Skeletal muscle tissue (tissue), 4 donors: Measurements from ENCODE around the gene HCN1. TPM values are rescaled to one million over a fixed set of nuclear protein-coding genes. Genes with fewer than 3 reads are reported as not detected.
A peak's percentile ranks its signal among the peaks of the same experiment; 100 is the strongest.
"Not testable (repeated sequence)": the region's sequence is repeated elsewhere in the genome, so short reads cannot be mapped to it uniquely, and the experiment has no call there.

Experiments used
- H3K27ac ChIP-seq: one replicate; pipeline ENCODE4 v1.7.0; 2013; ENCODE audit warnings: mild to moderate bottlenecking, low read depth, low read length, inconsistent platforms
- H3K27me3 ChIP-seq, 3 donors: one replicate each; pipeline ENCODE4 v1.7.0; 2013; ENCODE audit warnings: low read length in 3 of 3; ENCODE audit not compliant: control insufficient read depth in 3 of 3, insufficient read depth in 3 of 3
- H3K36me3 ChIP-seq, 3 donors: one replicate each; pipeline ENCODE4 v1.7.0; 2013; ENCODE audit warnings: low read length in 3 of 3; ENCODE audit not compliant: control insufficient read depth in 3 of 3, insufficient read depth in 3 of 3
- H3K4me1 ChIP-seq, 3 donors: one replicate each; pipeline ENCODE4 v1.7.0; 2013; ENCODE audit warnings: low read length in 3 of 3, mild to moderate bottlenecking in 3 of 3; ENCODE audit not compliant: control insufficient read depth in 3 of 3, insufficient read depth in 3 of 3
- H3K4me3 ChIP-seq, 3 donors: one replicate each; pipeline ENCODE4 v1.7.0; 2013; ENCODE audit warnings: low read length in 3 of 3
- H3K9ac ChIP-seq, 3 donors: one replicate each; pipeline ENCODE4 v1.7.0; 2013; ENCODE audit warnings: low read length in 3 of 3, mild to moderate bottlenecking in 3 of 3, moderate library complexity in 2 of 3, low read depth in 1 of 3
- H3K9me3 ChIP-seq, 3 donors: one replicate each; pipeline ENCODE4 v1.7.0; 2013; ENCODE audit warnings: low read length in 3 of 3; ENCODE audit not compliant: control insufficient read depth in 3 of 3
- total RNA-seq: library from RNA; depleted of rRNA; stranded (reverse); fragments of >200 nt; gene quantifications from one replicate; pipeline ENCODE4 v1.2.3, GENCODE V29; 2014
- donor health status: Osteomylitis.

HCN1 gene
- total RNA-seq, 1 donor from 2014 or later: 4.2 TPM

DNA sequence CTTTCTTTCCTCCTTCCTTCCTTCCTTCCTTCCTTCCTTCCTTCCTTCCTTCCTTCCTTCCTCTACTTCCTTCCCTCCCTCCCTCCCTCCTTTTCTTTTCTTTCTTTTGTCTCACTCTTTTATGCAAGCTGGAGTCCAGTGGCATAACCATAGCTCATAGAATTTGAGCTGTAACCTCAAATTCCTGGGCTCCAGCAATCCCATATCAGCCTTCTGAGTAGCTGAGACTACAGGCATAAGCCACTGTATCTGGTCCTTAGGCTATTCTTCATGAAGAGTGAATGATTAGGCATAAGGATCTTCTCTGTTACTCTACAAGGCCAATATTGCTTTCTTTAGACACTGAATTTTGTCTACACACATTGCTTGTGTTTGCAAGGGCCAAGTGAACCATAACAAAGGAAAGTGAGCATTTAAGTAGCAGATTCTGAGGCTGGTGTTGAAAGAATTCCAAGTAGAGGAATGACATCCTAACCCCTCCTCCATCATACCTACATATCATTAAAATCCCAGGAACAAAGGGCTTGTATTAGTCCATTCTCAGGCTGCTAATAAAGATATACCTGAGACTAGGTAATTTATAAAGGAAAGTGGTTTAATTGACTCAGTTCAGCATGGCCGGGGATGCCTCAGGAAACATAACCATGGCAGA is 293.2 kb downstream of the HCN1 start:
- Histone ChIP-seq H3K9me3 (no peaks in the 10 kb centered on the region), H3K36me3 (no peaks in the 10 kb centered on the region), H3K27ac (no peak overlapping the region)

DNA sequence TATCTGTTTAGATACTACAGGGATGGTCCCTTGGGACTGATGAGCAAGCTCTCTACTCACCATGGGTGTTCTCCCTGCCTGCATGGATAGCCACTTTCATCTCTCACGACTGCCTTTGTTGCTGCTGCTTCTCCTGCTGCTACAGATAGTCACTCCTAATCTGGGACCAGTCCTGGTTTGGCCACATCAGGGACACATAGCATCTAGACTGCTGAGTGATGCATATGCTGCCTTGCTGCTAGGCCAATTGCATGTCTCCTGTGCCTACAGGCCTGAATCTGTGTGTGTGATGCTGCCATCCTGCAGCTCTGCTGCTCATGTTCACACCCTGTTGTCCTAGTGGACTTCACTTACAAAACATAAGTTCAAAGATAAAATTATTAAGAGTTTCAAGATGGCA is 297.1 kb downstream of the HCN1 start:
- H3K9ac ChIP-seq: no peak overlapping the region
- H3K36me3 ChIP-seq: no peaks in the 10 kb centered on the region
- no peaks in the 10 kb centered on the region for H3K9me3 ChIP-seq
- H3K4me3 ChIP-seq: no peak overlapping the region
- no peak overlapping the region for H3K27ac ChIP-seq
- no peaks in the 10 kb centered on the region for H3K4me1 ChIP-seq
- H3K27me3 ChIP-seq: no peaks in the 10 kb centered on the region

More for the DNA sequence above, 293.2 kb downstream of the HCN1 start:
- Histone ChIP-seq H3K9ac (no peak overlapping the region), H3K4me3 (no peak overlapping the region), H3K27me3 (no peaks in the 10 kb centered on the region), H3K4me1 (no peaks in the 10 kb centered on the region)

DNA sequence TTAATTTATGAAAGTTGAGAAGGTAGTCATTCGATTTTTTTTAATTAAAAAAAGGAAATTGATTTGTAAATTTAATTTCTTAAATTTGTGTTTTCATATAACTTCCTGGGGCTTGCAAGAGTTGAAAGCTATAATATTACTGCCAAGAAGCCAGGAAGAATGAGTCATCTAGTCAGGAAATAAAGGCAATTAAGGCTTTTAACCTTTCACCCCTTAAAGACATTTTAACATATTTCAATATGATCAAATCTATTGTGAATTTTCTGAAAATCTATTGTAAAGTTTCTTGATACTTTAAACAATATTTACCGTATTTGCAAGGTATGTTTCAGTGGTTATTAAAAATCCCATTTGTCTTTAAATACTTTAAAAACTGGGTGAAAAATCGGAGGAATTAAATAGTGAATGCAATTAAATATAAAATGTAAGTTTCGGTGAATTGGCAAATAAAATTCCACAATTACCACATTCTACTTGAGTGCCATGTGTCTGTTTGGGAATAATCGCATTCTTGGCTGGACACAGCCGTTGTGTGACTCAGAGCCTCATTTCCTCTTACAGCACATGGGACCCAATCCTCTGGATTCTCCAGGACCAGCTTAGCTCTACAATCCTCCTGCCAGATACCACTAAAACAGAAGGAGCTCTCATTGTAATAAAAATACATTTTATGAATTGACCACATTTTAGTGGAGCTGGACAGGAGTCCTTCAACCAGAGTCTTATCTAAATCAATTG is 310.7 kb downstream of the HCN1 start:
- no peak overlapping the region for H3K9ac ChIP-seq
- no peaks in the 10 kb centered on the region for H3K4me1 ChIP-seq
- no peaks in the 10 kb centered on the region for H3K9me3 ChIP-seq
- H3K27me3 ChIP-seq: no peaks in the 10 kb centered on the region
- H3K4me3 ChIP-seq: no peak overlapping the region
- H3K27ac ChIP-seq: no peak overlapping the region
- no peaks in the 10 kb centered on the region for H3K36me3 ChIP-seq

DNA sequence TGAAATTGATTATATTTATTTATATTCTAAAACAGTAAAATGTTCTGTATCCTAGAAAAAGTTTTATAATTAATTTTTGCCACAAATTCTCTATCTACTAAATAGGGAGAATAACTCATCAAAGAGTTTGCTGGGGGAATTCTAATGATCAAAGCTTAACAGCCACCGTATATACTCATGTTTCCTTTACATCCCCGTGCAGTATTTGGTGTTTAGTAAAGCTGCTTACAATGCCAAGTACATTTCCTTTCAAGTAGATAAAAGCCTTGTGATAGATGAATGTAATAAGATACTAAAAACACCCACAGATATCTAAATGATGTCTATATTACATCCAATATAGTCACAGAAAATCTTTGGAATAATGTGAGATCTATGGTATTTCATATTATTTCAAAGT is 312.2 kb downstream of the HCN1 start:
- Histone ChIP-seq H3K27me3 (no peaks in the 10 kb centered on the region), H3K27ac (no peak overlapping the region), H3K36me3 (no peaks in the 10 kb centered on the region), H3K4me1 (no peaks in the 10 kb centered on the region), H3K9me3 (no peaks in the 10 kb centered on the region), H3K4me3 (no peak overlapping the region), H3K9ac (no peak overlapping the region)

DNA sequence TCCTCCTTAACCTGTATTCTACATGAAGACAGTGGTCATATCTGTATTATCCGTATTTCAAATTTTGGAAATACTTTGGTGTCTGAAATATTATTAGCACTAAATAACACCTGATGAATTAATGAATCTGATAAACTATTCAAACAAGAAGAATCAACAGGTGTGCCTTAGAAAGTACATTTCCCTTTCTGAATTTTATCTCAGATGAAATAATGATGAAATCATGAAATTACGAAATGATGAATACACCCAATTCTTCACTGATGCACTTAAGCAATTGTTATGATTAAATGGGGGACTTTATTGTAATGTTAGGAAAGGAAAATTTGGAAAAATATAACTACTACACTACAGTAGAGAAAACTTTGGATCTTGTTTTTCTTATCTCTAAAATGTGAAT is 313.6 kb downstream of the HCN1 start:
- Histone ChIP-seq H3K4me1 (no peaks in the 10 kb centered on the region), H3K9me3 (no peaks in the 10 kb centered on the region), H3K27me3 (no peaks in the 10 kb centered on the region), H3K27ac (no peak overlapping the region), H3K36me3 (no peaks in the 10 kb centered on the region), H3K4me3 (no peak overlapping the region), H3K9ac (no peak overlapping the region)

DNA sequence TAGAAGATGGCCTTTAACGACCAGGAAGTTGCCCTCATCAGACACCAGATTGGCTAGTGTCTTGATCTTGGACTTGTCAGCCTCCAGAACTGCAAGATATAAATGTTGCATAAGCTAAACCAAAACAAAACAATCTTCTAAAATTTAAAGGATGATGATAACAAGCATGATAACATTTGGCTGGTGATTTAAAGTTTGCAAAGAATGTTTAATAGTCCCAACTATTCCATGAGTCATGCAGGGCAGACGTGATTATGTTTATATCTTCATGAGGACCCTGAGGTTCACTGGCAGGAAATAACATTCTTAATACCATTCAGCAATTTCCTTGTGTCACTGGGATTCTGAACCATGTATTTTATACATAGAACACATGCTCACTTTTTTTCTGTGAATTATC is 319.8 kb downstream of the HCN1 start:
- no peaks in the 10 kb centered on the region for H3K36me3 ChIP-seq
- H3K4me1 ChIP-seq: no peaks in the 10 kb centered on the region
- H3K9me3 ChIP-seq: no peaks in the 10 kb centered on the region
- H3K27me3 ChIP-seq: no peaks in the 10 kb centered on the region
- H3K27ac ChIP-seq: no peak overlapping the region
- H3K4me3 ChIP-seq: no peak overlapping the region
- no peak overlapping the region for H3K9ac ChIP-seq

DNA sequence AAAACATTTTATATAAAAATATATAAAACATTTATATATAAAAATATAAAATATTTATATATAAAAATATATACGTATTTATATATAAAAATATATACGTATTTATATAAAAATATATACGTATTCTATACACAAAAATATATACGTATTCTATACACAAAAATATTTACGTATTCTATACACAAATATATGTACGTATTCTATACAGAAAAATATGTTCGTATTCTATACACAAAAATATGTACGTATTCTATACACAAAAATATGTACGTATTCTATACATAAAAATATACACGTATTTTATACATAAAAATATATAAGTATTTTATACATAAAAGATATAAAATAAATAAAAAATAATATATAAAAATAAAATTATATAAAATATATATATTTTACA is 323.6 kb downstream of the HCN1 start:
- Histone ChIP-seq H3K9ac (no peak overlapping the region), H3K36me3 (no peaks in the 10 kb centered on the region), H3K27ac (no peak overlapping the region), H3K9me3 (no peaks in the 10 kb centered on the region), H3K4me3 (no peak overlapping the region), H3K27me3 (no peaks in the 10 kb centered on the region), H3K4me1 (no peaks in the 10 kb centered on the region)

DNA sequence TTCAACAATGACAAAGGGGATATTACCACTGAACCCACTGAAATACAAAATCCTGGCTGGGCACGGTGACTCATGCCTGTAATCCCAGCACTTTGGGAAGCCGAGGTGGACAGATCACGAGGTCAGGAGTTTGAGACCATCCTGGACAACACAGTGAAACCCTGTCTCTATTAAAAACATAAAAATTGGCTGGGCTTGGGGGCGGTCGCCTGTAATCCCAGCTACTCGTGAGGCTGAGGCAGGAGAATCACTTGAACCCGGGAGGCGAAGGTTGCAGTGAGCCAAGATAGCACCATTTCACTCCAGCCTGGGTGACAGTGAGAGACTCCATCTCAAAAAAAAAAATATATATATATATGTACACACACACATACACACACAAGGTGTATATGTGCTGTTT is 324.8 kb downstream of the HCN1 start:
- not testable (repeated sequence) for H3K36me3 ChIP-seq, H3K9ac ChIP-seq, H3K4me3 ChIP-seq, H3K27me3 ChIP-seq, H3K4me1 ChIP-seq, H3K27ac ChIP-seq, H3K9me3 ChIP-seq

DNA sequence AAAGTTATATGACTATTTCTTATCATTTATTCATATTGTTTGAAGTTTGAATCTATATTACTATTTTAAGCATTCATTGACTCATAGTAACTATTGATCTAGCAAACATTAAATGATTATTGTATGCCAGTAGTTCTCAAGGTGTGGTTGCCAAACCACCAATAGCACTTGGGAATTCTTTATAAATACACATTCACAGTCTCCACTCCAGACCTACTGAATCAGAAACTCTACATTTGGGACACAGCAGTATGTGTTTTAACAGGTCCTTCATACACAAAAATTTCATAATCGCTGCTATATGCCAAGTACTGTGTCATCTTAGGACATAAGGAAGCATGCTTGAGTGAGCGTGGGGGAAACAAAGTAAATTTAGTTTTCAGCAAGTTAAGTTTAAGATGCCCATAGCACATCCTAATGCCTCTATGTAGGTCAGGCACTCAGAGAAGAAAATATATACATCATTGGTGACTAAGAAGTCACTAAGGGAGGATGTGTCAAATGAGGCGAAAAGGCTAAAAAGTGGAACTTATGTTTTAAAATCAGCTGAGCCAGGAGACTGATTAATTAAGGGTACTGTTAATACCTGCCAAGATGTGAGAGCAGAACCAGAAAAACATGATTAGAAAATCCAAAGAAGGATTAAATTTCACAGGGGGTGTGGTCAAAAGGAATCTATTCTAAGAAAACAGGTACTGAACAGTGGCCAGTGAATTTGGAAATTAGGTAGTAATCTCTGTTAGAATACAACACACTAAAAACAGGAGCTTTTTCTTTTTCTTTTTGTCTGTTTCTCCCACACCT is 340.8 kb downstream of the HCN1 start:
- no peak overlapping the region for H3K9ac ChIP-seq
- no peaks in the 10 kb centered on the region for H3K9me3 ChIP-seq
- no peaks in the 10 kb centered on the region for H3K36me3 ChIP-seq
- H3K27ac ChIP-seq: no peak overlapping the region
- no peak overlapping the region for H3K4me3 ChIP-seq
- no peaks in the 10 kb centered on the region for H3K4me1 ChIP-seq
- H3K27me3 ChIP-seq: no peaks in the 10 kb centered on the region

DNA sequence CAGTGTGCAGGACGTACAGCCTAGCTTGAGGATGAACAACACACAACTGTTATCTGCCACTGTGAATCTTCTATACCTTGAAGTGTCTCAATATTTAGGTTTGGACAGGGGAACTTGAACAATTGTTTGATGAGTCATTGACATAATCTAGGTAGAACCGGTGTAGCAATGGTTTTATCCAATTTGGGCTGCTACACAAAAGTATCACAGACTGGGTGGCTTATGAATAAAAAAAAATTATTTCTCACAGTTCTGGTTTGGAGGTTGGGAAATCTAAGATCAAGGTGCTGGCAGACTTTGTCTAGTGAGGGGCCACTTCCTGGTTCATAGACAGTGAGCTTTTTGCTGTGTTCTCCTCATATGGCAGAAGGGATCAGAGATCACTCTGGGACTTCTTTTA is 359.7 kb downstream of the HCN1 start:
- no peak overlapping the region for H3K9ac ChIP-seq
- H3K4me1 ChIP-seq: peaks cover 0 to 13% (median 8%) of the 10 kb centered on the region in 3 donors
- no peak overlapping the region for H3K4me3 ChIP-seq
- H3K9me3 ChIP-seq: peaks cover 0 to 4% (median 0%) of the 10 kb centered on the region in 3 donors
- peak overlapping the region; percentile 89 for H3K27ac ChIP-seq
- H3K36me3 ChIP-seq: no peaks in the 10 kb centered on the region
- H3K27me3 ChIP-seq: no peaks in the 10 kb centered on the region
